SHP77 treated with DMSO at 0.1 percent for 48 hours (cell line): ENCODE results near the gene MOG.

ENCODE experiments used
- DNase-seq: peaks from one replicate; lab custom pipeline; 2025; lab: John Stamatoyannopoulos, UW

The MOG gene

DNA sequence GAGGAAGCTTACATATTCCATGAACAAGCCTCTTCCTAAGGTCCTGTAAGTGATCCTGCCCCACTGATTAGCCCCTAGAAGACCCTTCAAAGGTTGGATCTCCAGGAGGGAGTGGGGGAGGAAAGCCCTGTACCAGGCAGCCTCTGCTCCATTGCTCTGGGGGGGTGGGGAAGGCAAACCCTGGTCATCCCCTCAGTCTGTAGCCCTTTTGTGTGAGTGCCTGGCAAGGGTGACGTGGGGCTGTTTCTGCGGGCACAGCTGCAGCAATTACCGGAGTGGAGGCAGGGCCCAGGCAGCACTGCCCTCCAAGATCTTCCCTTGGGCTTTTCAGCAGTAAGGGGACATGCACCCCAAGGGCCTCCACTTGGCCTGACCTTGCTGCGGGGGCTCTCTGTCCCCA is at the start of gene MOG:
Gene MOG (plus strand): TSS at position 295 of the 400 bp plus-strand sequence. CDS start 118 bp downstream, outside the sequence.
- DNase-seq: no peak

GRCh38 chr6:29608131-29608530 is 48.8 kb upstream of the MOG start:
- DNase-seq: no peak

DNA sequence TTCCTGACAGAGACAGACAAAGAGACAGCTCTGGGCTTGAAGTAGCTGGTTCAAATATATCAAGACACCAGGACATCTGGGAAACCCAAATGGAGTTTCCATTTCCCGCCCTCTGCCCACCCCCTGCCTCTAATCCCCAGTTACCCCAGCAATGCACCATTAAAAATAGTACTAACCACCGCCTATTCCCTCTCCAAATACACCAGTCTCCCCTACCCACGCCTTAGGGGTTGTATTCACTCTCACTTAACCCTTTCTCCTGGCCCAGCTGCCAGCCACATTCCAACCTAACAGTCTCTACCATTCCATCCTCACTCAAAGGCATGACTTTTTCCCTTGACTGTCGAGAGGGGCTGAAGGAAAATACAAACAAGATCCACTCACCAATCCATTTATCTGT is 46.4 kb upstream of the MOG start:
- DNase-seq: no peak

DNA sequence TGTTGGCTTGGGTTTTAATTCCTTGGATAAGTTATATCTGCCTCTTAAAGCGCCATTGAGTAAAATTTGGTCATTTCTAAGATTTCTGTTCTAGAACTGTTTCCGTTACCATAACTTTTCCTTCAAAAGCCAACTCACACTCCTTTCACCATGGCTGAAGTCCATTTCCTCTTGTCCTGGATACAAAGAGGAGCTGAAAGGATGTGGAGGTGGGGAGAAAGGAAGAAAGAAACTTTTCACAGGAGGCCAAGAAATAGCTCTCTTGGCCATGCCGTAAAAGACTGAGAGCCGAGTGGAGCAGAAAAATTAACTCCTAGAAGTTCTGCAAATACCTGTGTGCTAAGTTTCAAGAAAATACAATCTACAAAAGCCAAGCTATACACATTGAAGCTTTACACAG is 45.5 kb upstream of the MOG start:
- no peak for DNase-seq

- DNase-seq: no peak
Observed at GRCh38 chr6:29617782-29618554, 38.9 kb upstream of the MOG start.

DNA sequence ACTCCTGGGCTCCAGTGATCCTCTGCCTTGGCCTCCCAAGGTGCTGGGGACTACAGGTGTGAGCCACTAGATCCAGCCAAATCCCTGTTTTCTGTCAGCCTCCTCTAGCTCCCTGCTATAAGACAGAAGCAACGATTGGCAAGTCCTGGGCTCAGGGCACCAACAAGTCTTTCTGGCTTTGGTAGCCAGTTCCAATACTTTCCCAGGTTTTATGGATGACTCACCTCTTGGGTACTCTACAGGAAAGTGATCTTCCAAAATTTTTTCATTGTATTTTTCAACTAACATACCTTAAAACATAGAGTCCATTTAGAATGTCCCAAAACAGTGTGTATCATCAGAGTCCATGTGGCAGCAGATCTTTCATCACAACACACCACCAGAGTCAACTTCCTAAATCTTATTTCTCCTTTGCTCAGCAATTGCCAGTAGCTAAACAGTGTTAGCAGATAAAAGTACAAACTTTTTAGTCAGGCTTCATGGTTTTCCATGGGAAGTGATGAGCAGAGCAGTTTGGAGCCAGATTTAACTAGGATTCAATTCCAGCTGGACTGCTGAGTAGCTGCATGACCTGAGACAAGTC is 37.2 kb upstream of the MOG start:
- no peak for DNase-seq

DNA sequence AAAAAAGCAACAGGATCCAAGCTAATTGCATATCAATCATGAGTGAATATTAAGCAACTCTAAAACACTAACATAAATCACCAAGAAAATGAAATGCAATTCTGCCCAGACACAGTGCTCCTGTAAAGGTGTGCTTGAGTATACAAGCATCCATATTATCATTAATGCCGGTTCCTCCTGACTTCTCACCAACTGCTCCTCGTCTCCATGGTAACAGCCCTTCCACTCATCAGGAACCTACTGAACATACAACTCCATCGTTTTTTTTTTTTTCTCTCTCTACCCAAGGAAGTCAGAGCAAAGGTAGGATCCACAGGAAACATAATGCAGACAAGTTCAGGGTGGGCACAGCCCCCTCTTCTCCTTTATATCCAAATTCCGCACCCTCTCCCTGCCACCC is 36.3 kb upstream of the MOG start:
- no peak for DNase-seq

GRCh38 chr6:29624520-29624961 is 32.4 kb upstream of the MOG start:
- DNase-seq: no peak

DNA sequence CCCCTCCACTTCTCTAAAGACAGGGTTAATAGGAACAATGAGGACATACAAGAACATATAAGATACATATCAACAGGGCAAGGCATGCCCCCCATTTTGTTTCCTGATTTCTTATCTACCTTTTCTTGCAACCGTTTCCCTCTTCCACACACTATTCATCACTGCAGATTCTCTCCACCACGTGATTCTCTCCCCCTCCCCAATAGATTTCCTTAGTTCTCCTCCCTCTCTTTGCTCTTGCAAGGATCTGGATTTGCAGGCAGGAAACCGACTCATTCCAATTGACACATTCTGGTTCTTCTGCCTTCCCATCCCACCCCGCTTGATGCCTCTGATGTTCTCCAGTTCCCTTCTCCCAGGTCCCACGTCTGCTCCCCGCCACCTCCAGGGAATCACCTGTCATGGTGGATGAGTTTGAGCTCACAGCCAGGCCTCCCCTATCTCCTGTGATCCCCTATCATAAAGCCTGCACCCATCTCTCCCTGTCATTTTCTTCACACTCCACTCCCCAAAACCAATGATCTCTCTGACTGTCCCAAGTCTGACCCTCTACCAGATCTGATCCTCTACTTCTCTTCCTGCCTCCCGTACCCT is 31.5 kb upstream of the MOG start:
- DNase-seq: no peak

GRCh38 chr6:29626948-29627754 is 29.7 kb upstream of the MOG start:
- DNase-seq: no peak

DNA sequence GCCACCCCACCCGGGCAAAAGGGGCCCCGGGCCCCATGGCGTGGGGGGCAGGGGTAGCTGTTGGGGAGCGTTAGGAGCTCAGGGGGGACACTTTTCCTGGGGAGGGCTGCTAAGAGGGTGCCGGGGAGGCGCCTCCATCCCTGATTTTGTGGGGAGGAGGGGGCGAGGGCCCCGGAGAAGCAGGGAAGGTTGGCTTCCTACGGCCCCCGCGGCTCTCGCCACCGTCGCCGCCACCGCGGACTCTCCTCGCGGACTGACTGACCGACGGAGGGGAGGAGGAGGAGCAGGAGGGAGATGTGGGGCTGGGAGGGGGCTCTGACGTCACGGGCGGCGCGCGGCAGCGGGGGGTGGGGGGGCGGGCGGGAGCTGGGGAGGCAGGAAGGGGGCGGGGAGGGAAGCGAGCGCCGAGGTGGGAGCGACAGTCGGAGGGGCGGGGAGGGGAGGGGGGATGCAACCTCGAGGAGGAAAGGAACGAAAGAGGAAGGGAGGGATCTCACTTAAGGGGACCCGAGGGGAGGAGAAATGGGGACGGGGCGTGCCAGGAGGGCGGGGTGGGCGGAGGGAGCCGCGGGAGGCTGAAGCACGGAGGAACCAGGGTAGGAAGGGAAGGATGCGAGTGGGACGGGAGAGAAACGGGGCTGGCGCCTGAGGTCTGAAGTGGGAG is 29.0 kb upstream of the MOG start:
- no peak for DNase-seq

DNA sequence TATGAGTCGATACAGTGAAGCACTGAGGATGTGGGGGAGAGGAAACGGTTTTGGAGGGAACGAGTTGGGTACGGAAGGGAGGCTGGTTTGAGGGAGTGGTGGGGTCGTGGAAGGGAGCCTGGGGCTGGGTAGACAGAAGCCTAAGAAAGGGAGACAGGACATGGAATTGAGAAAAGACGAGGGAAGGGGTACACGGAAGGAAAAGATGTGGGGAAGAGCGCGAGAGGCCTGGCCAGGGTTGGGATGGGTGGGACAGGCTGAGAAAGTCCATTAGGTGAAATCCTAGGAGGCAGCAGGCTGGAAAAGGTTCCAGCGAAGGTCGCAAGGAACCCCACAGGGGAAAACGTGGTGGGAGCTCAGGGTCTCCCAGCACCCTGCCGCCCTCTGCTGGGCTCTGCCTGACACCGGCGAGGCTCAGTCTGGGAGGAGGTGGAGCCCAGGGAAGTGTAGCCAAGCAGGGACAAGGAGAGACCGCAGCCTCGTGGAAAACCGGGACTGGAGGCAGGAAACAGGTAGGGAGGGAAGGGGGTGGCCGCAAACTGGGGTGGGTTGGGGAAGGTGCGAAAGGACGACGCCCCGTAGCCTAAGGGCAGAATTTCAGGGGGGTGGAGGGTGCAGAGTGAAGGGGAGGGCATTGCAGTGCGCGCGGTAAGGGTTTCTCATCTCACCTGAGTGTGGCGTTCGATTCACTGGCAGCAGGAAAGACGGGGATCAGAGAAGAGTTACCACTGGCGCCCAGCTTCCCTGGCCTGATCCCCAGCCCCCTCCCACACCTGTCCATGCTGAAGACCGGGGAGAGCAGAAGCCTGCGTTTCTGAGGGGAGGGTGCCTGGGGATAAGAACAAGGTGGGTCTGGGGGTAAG is 28.2 kb upstream of the MOG start:
- peak; percentile 76 for DNase-seq

GRCh38 chr6:29629571-29629970 is 27.3 kb upstream of the MOG start:
- DNase-seq: no peak

DNA sequence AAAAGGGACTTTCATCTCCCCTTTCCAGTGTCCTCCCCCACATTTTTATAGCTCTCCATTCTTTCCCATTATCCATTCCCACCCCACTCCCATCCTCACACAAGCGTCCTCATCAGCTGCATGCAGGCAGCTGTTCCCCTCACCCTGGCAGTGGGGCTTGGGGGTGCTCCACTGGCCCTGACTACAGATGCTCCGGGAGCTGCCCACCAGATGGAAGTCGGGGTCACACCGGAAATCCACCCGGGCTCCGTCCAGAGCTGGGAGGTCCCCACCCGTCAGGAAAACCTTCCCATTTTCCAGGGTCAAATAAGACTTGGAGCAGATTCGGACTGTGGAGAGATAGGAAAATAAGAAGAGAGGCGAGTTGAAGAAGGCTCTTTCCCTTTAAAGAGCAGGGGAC is 26.6 kb upstream of the MOG start:
- DNase-seq: no peak

GRCh38 chr6:29631209-29631810 is 25.6 kb upstream of the MOG start:
- no peak for DNase-seq

GRCh38 chr6:29631860-29632731 is 24.8 kb upstream of the MOG start:
- DNase-seq: no peak

- DNase-seq: no peak
Observed at GRCh38 chr6:29632789-29633533, 23.9 kb upstream of the MOG start, which contains the start of gene GABBR1. GABBR1 (minus strand) TSS chr6:29633183; CDS start chr6:29632385, 798 bp downstream.

- DNase-seq: no peak
Observed at GRCh38 chr6:29633534-29633905, 23.4 kb upstream of the MOG start.

DNA sequence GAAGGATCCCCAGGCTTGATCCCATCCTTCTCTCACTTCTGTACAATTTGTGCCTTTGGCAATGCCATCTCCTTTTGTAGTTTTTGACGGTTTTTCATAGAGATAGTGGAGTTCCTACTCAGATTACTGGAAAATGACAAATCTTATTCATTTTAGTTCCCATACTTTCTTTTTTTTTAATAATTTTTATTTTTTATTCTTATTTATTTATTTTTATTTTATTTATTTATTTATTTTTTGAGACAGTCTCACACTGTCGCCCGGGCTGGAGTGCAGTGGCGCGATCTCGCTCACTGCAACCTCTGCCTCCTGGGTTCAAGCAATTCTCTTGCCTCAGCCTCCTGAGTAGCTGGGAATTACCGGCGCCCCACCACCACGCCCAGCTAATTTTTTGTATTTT is 19.6 kb upstream of the MOG start:
- DNase-seq: no peak
